GM21717 (cell line): Measurements from ENCODE around the gene CISD1.
A peak's percentile ranks its signal among the peaks of the same experiment; 100 is the strongest.

Experiments
- ATAC-seq: cut with Tn5 transposase; IDR thresholded peaks from one replicate; pipeline ENCODE4 v1.9.1; 2021; ENCODE audit warnings: mild to moderate bottlenecking, moderate library complexity; ENCODE audit not compliant: unreplicated experiment

The CISD1 gene

DNA sequence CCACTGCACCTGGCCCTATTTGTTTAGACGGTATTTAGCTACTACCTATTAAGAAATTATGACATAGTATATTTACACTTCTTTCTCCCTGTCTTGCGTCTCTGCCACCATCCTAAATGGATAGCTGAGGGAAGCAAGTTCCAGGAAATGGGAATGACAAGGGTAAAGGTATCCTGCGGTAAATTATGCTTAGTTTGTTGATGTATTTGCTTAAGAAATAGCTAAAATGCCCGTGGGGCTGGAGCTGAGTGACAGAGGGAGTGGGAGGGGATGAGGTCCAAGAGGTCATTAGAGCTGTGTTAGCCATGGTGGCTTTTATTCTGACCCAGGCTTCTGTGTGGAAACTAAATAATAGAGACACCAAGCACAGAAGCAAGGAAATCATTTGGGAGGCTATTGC lies 36.9 kb downstream of the CISD1 start:
- ATAC-seq, result no peak

GRCh38 chr10:58307676-58308075 lies 38.7 kb downstream of the CISD1 start:
- ATAC-seq, result no peak

- no peak for ATAC-seq
Measured at GRCh38 chr10:58311026-58311425, 42.1 kb downstream of the CISD1 start.

DNA sequence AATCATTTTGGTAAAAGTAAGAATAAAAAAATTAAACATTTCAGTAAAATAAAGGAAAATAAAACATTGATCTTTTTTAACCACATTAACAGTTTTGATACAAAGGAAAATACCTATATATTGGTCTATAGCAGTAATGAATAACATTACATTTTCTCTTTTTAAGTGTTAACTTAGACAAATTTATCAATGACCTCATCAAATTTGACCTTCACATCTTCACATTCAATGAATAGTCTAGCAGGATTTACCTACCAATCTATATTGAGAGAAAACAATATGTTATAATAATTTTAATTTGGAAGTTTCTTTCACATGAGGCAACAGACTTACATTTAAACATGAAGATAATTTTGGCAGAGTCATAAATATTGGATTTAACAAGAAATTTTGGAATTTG lies 47.9 kb downstream of the CISD1 start:
- ATAC-seq, result no peak

GRCh38 chr10:58318346-58318745 lies 49.4 kb downstream of the CISD1 start:
- no peak for ATAC-seq

DNA sequence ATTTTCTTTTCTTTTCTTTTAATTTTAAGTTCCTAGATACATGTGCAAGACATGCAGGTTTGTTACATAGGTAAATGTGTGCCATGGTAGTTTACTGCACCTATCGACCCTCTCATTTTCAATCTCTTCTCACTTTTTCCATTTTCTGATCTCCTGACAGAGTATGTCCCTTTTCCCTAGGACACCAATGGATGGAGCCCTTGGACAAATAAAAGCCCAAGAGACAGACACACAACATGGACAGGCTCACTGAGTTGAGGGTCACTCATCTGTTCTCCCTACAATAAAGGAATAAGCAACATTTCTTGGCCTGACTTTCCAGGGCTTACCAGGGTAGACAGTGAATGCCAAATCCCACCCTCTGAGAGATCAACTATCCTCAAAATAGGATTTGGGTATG lies 50.6 kb downstream of the CISD1 start:
- ATAC-seq, result no peak

DNA sequence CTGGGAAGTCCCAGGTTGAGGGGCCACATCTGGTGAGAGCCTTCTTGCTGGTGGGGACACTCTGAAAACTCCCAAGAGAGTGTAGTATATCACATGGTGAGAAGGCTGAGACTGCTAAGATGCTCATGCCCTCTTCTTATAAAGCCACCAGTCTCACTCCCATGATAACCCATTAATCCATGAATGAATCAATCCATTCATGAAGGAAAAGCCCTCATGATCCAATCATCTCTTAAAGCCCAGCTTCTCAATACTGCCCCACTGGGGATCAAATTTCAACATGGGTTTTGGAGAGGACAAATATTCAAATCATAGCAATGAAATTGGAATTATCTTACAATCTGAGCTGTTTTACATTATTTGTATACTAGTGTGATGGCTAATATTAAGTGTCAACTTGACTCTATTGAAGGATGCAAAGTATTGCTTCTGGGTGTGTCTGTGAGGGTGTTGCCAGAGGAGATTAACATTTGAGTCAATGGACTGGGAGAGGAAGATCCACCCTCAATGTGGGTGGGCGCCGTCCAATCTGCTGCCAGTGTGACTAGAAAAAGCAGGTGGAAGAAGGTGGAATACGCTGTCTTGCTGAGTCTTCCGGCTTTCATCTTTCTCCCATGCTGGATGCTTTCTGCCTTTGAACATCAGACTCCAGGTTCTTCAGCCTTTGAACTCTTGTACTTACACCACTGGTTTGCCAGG lies 51.5 kb downstream of the CISD1 start:
- ATAC-seq, result no peak

GRCh38 chr10:58322072-58322834 lies 53.3 kb downstream of the CISD1 start:
- peak; percentile 85 for ATAC-seq

DNA sequence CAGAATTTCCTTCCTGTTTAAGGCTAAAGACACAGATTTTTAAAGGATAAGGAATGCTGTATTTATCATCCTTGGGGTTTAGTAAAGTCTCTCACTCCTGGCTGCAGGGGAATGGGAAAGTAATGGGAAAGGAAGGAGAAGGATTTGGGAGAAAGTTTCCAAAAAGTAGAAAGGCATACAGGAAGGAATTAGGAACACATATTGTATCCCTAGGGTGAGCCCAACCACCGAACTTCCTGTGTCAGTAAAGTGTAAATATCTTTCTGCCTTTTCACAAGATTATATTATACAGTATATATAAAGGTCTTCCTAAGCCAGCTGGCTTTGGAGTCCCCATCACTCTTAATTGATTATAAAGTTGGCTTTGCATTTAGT lies 53.9 kb downstream of the CISD1 start:
- ATAC-seq, result no peak

- ATAC-seq, result no peak
Measured at GRCh38 chr10:58326967-58327381, 58.0 kb downstream of the CISD1 start.

GRCh38 chr10:58328233-58328632 lies 59.3 kb downstream of the CISD1 start:
- ATAC-seq, result no peak

- no peak for ATAC-seq
Measured at GRCh38 chr10:58330431-58330830, 61.5 kb downstream of the CISD1 start.

DNA sequence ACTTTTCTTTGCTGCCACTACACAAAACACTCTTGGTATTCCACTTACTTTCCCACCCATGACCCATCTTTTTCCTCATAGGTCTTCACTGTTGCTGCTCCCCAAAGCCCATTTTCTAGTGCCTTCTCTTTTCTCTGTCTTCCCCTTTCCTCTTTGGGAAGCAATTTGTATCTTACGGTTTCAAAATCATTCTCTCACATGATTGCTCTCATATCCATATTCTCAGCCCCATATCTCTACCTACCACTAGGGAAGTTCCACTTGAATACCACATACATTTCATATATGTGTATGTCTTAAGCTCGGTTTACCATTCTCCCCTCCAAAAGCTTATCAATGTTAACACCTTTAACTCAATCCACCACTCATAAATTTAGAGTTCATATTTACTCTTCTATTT lies 62.7 kb downstream of the CISD1 start:
- no peak for ATAC-seq

DNA sequence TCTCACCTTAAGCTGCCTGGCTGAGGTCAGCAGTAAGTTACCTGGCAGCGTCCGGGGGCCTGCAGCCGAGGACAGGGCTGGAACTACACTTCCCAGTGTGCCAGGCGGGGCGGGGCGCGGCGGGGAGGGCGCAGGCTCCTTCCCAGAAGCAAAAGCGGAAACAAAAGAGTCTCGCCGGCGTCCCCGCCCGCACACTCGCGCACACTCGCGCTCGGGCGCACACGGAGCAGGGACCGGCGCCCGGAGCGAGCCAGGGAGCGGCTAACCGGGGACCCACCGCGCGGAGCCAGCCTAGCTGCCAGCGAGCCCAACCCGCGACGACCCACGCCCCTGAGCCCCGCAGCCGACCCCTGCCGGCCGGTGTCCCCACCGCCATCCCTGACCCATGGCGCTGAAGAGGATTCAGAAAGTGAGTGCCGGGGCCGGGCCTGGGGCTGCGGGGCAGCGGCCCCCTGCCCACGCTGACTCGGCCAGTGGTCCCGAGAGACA lies 65.9 kb downstream of the CISD1 start, which contains the start of gene UBE2D1:
Gene UBE2D1 (plus strand): TSS at position 190 of the 489 bp plus-strand sequence. CDS start 196 bp downstream, at position 386.
- peak; percentile 98 for ATAC-seq

- peak; percentile 56 for ATAC-seq
Measured at GRCh38 chr10:58335306-58336005, 66.5 kb downstream of the CISD1 start.

DNA sequence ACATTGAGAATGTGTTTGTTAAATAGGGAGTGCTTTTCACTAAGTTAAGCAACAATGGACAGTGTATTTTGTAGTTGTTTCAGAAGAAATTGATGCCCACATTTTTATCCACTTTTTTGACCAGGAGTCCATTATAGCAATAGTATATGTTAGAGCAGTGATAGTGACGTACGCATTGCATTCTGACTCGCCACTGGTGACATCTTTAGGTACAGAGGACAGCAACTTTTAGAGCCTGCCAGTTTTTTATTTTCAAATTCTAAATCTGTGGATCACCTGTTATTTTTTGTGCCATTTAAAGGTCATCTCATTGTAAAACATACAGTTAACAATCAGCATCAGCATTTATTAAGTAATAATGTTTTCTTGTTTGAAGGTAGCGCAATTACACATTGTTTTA lies 67.3 kb downstream of the CISD1 start:
- no peak for ATAC-seq
